Gastroesophageal sphincter (tissue), 4 donors: ENCODE measurements around the gene KRTAP10-6. TPM values are rescaled to one million over a fixed set of nuclear protein-coding genes. Genes with fewer than 3 reads are reported as not detected.
"Not testable (repeated sequence)": the region's sequence is repeated elsewhere in the genome, so short reads cannot be mapped to it uniquely, and the experiment has no call there.

ENCODE experiments used
- ATAC-seq: fragments of 150-250 bp; one replicate; pipeline ENCODE4 v1.9.1; 2016; ENCODE audit warnings: mild to moderate bottlenecking, moderate library complexity
- H3K27ac ChIP-seq, 4 donors: fragments of 200-600 bp; sonication (generic) in 3 of 4; 1 replicate in 3 of 4; 2 replicates in 1 of 4; pipeline ENCODE4 v1.5.1; 2016 to 2019
- H3K27me3 ChIP-seq: fragments of 200-600 bp; sonication (generic); one replicate; pipeline ENCODE4 v1.5.1; 2019
- H3K36me3 ChIP-seq, 2 donors: fragments of 200-600 bp; sonication (generic); one replicate each; pipeline ENCODE4 v1.5.1; 2019; ENCODE audit warnings: control low read depth in 1 of 2
- H3K4me1 ChIP-seq, 3 donors: fragments of 200-600 bp; sonication (generic); 1 replicate in 2 of 3; 2 replicates in 1 of 3; pipeline ENCODE4 v1.5.1; 2016 to 2019; ENCODE audit warnings: control low read depth in 2 of 3
- H3K4me3 ChIP-seq, 2 donors: fragments of 200-600 bp; sonication (generic); one replicate each; pipeline ENCODE4 v1.5.1; 2019; ENCODE audit warnings: mild to moderate bottlenecking in 1 of 2, moderate library complexity in 1 of 2
- H3K9me3 ChIP-seq, 3 donors: fragments of 200-600 bp; sonication (generic); one replicate each; pipeline ENCODE4 v1.5.1; 2017 to 2019; ENCODE audit warnings: control low read depth in 2 of 3
- EP300 ChIP-seq: sonication (generic); formaldehyde crosslinking; IDR thresholded peaks from one replicate; pipeline ENCODE4 v1.6.1; 2017; ENCODE audit warnings: antibody characterized with exemption, mild to moderate bottlenecking
- POLR2A ChIP-seq, 2 donors: fragments of 450-650 bp; IDR thresholded peaks; one replicate each; pipeline ENCODE4 v1.6.1; 2017; ENCODE audit warnings: antibody characterized with exemption in 2 of 2, mild to moderate bottlenecking in 2 of 2, moderate library complexity in 1 of 2
- POLR2AphosphoS5 ChIP-seq: sonication (generic); formaldehyde crosslinking; IDR thresholded peaks from one replicate; pipeline ENCODE4 v1.6.1; 2017; ENCODE audit warnings: antibody characterized with exemption
- WGBS, 2 donors: methylation state at CpG; one replicate each; pipeline ENCODE4 v1.1.5; 2018; ENCODE audit warnings: low coverage in 1 of 2; 5-methylcytosine and 5-hydroxymethylcytosine counted together
- total RNA-seq, 4 donors: library from RNA; depleted of rRNA; stranded (reverse); fragments of >200 nt; gene quantifications; one replicate each; pipeline ENCODE4 v1.1.0, GENCODE V29; 2016
- TF ChIP-seq, protein P1 (sequence below), 4 experiments: fragments of 200-600 bp in 2 of 4; fragments of 450-650 bp in 2 of 4; sonication (generic) in 1 of 4; IDR thresholded peaks; one replicate each; pipeline ENCODE4 v1.5.1; 2017 to 2019; ENCODE audit warnings: antibody characterized with exemption in 4 of 4, mild to moderate bottlenecking in 2 of 4, moderate library complexity in 2 of 4

The KRTAP10-6 gene, protein sequence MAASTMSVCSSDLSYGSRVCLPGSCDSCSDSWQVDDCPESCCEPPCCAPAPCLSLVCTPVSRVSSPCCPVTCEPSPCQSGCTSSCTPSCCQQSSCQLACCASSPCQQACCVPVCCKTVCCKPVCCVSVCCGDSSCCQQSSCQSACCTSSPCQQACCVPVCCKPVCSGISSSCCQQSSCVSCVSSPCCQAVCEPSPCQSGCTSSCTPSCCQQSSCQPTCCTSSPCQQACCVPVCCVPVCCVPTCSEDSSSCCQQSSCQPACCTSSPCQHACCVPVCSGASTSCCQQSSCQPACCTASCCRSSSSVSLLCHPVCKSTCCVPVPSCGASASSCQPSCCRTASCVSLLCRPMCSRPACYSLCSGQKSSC
- not detected for total RNA-seq

DNA sequence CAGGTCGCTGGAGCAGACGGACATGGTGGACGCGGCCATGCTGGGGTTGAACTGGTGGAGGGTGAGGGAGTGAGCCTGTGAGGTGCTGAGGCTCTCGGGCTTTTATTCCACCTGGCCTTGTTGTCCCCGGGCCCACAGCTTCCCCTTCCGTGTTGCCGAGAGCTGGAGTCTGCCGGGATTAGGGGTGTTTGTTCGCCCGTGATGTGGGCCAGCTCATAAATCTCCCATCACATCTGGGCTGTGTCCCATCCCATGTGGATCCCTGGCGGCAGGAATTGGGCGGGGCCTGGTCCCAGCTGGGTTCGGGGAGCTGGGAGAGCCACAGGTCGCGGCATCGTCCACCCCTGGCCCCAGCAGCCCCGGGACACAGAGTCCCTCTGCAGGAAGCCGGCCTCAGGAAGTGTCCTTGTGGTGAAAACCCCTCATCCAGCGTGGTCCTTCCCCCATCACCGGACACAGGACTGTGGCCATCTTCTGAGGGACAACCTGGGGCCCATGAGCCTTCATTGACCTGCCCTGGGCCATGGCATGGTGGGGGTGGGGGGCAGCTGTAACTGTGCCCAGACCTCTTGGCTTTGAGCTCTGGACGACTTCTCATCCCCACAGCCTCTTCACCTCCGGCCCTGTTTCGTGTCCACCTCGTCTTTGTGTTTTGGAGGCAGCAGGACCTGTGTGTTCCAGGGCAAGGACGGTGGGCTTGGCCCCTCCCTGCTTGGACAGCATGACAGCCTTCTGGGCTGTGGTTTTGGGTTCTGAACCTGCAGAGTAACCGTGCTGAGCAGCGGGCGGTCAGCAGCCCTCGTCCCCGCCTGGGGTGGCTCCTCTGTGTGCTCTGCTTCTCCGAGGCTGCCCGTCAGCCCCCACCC is at the start of gene KRTAP10-6:
Gene KRTAP10-6 (minus strand): TSS at position 60 of the 866 bp plus-strand sequence. CDS start 21 bp downstream, at position 39.
- 78% methylated on average over 4 of the region's 33 CpGs; no CpG with 5 or more reads in 1 of the 2 donors for WGBS, 2 donors
- H3K27ac ChIP-seq: no peak within 1 kb of the TSS
- H3K27me3 ChIP-seq: peaks cover 54% of the 10 kb centered on the region
- ATAC-seq: no peak
- H3K4me1 ChIP-seq: no peaks in the 10 kb centered on the region
- H3K36me3 ChIP-seq: no peaks in the 10 kb centered on the region
- H3K4me3 ChIP-seq: no peak within 1 kb of the TSS
- H3K9me3 ChIP-seq: no peaks in the 10 kb centered on the region
- no peak for TF ChIP-seq POLR2A (IDR thresholded peaks at IDR 0.05)
- TF ChIP-seq EP300: no peak
- TF ChIP-seq POLR2AphosphoS5: no peak
- TF ChIP-seq, protein P1, sequence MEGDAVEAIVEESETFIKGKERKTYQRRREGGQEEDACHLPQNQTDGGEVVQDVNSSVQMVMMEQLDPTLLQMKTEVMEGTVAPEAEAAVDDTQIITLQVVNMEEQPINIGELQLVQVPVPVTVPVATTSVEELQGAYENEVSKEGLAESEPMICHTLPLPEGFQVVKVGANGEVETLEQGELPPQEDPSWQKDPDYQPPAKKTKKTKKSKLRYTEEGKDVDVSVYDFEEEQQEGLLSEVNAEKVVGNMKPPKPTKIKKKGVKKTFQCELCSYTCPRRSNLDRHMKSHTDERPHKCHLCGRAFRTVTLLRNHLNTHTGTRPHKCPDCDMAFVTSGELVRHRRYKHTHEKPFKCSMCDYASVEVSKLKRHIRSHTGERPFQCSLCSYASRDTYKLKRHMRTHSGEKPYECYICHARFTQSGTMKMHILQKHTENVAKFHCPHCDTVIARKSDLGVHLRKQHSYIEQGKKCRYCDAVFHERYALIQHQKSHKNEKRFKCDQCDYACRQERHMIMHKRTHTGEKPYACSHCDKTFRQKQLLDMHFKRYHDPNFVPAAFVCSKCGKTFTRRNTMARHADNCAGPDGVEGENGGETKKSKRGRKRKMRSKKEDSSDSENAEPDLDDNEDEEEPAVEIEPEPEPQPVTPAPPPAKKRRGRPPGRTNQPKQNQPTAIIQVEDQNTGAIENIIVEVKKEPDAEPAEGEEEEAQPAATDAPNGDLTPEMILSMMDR (IDR thresholded peaks at IDR 0.05): no peak

DNA sequence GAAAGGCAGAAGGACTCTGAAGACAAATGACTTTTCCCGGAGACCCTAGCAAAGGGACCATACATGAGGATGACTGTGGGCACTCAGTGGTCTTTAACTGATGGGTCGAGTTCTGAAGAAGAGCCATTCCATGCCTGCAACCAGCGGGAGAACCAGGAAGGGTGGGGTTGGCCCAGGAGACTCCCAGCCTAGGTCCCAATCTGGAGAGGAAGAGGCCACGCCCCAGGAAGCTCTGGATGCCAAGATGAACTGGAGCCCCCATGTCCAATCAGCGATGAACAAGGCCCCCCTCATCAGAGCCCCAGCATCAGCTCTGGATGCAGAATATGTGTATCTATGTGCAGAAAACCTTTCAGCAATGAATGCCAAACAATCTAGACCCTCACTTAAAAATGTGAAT is 48.5 kb upstream of the KRTAP10-6 start:
- no peaks in the 10 kb centered on the region for H3K36me3 ChIP-seq
- no peaks in the 10 kb centered on the region for H3K4me1 ChIP-seq
- 79 to 84% methylated on average over 4 to 5 of the region's 5 CpGs for WGBS, 2 donors
- no peak overlapping the region for H3K4me3 ChIP-seq
- TF ChIP-seq EP300: no peak
- no peak for TF ChIP-seq POLR2A (IDR thresholded peaks at IDR 0.05)
- TF ChIP-seq, protein P1 (IDR thresholded peaks at IDR 0.05): no peak
- TF ChIP-seq POLR2AphosphoS5: no peak
- no peak overlapping the region for H3K27ac ChIP-seq
- ATAC-seq: no peak
- H3K27me3 ChIP-seq: peaks cover 54% of the 10 kb centered on the region
- peaks cover 0 to 51% (median 0%) of the 10 kb centered on the region in 3 donors for H3K9me3 ChIP-seq

DNA sequence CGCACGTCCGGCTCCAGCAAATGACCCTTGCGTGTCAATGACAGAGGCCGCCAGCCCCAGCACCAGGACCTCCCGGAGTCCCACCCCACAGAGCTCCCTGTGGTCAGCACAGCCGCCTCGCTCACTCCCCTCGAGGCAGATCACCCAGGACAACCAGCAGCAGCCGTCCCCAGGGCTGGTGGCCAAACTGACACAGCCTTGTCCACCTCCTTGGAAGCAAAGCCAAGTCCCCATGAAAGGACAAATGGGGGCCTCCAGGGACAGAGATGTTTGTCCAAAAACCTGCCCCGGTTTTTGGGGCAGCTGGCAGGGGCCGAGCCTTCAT is 47.0 kb upstream of the KRTAP10-6 start:
- TF ChIP-seq EP300 (no peak), POLR2A (IDR thresholded peaks at IDR 0.05) (no peak), POLR2AphosphoS5 (no peak)
- TF ChIP-seq, protein P1 (IDR thresholded peaks at IDR 0.05): no peak
- Histone ChIP-seq H3K9me3 (peaks cover 0 to 36% (median 0%) of the 10 kb centered on the region in 3 donors), H3K27me3 (peaks cover 55% of the 10 kb centered on the region), H3K4me1 (no peaks in the 10 kb centered on the region), H3K27ac (no peak overlapping the region), H3K36me3 (no peaks in the 10 kb centered on the region), H3K4me3 (no peak overlapping the region)
- no peak for ATAC-seq
- no CpG with 5 or more reads among the region's 12 CpGs for WGBS, 2 donors

DNA sequence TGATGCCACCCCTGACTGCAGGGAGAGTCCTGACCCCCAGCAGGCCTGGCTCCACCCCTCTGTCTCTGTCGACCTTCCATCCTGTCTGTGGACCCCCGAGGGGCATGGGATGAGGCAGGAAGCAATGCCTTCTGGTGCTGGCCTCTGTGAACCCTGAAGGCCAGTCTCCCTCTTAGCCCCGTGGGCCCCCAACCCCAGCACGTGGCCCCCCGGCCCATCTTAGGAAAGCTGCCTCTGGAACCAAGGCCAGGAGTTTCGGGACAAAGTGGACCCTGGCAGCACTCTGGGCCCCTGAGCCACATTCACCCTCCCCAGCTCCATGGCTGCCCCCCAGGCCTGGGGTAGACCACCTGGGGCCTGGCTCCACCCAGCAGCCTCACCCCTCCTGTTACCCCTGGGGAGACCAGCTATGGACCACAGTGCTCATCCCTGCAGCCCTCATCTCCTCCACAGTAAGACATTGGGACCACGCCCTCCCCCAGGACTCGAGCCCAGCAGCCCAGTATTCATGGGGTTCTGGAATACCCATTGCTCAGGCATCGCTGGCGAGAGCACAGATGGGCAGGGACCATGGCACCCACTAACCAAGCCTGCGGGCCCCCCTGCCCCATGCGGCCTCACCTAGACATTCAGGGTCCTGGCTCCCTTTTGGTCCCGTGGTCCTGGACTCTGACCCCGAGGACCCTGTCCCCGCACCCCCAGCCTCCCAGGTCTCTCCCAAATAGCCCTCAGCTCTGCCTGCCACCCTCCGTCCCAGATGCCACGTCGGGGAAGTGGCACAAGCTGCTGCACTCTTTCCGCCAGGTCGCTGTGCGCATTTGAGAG is 46.4 kb upstream of the KRTAP10-6 start:
- Histone ChIP-seq H3K9me3 (peaks cover 0 to 32% (median 0%) of the 10 kb centered on the region in 3 donors), H3K27me3 (peaks cover 52% of the 10 kb centered on the region)
- not testable (repeated sequence) for H3K27ac ChIP-seq, ATAC-seq, H3K4me3 ChIP-seq, H3K36me3 ChIP-seq, H3K4me1 ChIP-seq
- WGBS, 2 donors: 70% methylated on average over 2 of the region's 21 CpGs; no CpG with 5 or more reads in 1 of the 2 donors

DNA sequence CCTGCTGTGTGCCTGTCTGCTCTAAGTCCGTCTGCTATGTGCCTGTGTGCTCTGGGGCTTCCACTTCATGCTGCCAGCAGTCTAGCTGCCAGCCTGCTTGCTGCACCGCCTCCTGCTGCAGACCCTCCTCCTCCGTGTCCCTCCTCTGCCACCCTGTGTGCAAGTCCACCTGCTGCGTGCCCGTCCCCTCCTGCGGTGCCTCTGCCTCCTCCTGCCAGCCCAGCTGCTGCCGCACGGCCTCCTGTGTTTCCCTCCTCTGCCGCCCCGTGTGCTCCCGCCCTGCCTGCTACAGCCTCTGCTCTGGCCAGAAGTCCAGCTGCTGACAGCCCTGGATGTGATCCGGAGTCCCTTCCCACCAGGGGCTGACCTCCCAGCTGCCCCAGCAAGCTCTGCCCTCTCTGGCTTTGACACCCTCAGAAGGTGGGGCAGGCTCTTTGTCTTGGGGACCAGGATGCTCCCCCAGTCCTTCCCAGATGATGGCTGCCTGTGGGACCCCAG is 45.6 kb upstream of the KRTAP10-6 start:
- WGBS, 2 donors: 60% methylated on average over 1 of the region's 12 CpGs; no CpG with 5 or more reads in 1 of the 2 donors
- not testable (repeated sequence) for H3K4me1 ChIP-seq, H3K36me3 ChIP-seq, H3K4me3 ChIP-seq, H3K27ac ChIP-seq, ATAC-seq
- H3K9me3 ChIP-seq: peaks cover 0 to 27% (median 0%) of the 10 kb centered on the region in 3 donors
- H3K27me3 ChIP-seq: peaks cover 52% of the 10 kb centered on the region
